GM18870 (cell line): Measurements from ENCODE around the gene FBXW2.
"Not testable (repeated sequence)": the region's sequence is repeated elsewhere in the genome, so short reads cannot be mapped to it uniquely, and the experiment has no call there.

Experiments
- ATAC-seq: cut with Tn5 transposase; IDR thresholded peaks from one replicate; pipeline ENCODE4 v1.9.1; 2021; ENCODE audit warnings: moderate library complexity; ENCODE audit not compliant: unreplicated experiment

The FBXW2 gene, protein sequence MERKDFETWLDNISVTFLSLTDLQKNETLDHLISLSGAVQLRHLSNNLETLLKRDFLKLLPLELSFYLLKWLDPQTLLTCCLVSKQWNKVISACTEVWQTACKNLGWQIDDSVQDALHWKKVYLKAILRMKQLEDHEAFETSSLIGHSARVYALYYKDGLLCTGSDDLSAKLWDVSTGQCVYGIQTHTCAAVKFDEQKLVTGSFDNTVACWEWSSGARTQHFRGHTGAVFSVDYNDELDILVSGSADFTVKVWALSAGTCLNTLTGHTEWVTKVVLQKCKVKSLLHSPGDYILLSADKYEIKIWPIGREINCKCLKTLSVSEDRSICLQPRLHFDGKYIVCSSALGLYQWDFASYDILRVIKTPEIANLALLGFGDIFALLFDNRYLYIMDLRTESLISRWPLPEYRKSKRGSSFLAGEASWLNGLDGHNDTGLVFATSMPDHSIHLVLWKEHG

DNA sequence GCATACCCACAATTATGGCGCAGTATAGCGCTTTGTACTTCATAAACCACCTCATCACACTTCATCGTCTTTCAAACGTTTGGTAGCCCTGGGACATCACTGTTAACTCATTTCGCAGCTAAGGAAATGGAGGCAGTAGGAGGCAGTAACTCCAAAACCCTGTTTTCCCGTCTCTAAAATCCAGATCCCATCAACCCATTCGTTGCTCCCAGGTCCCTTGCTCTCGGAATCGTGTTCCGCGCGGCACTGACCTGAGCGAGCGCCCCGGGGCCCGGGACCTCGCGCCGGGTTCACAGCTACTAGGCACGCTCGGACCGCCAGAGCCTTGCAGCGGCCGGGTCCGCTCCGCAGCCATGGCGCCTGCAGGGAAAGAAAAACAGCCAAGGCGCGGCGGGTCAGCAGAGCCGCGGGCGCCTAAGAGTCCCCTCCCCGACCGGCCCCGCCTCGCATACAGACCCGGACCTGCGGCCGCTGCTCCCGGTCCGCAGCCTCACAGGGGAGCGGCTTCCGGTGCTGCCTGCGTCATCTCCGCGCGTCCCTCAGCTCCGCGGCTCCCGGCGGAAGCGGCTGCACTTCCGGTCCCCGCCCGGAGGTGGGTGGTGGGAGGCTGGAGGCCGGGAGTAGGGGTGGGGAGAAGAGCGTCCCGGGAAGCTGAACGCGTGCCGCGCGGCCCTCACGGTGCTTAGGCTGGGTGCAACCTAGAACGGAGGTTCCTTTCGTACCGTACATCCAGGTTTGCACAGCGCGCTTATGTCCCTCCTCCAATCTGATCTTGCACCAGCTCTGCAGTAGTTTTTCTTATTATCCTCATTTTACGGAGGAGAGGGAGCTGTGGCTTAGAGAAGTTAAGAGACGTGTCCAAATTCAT lies at the start of gene FBXW2:
TSS of gene FBXW2 (minus strand) at position 519 of the 868 bp plus-strand sequence. CDS start 5,158 bp downstream, outside the sequence.
- peak; percentile 82 for ATAC-seq

DNA sequence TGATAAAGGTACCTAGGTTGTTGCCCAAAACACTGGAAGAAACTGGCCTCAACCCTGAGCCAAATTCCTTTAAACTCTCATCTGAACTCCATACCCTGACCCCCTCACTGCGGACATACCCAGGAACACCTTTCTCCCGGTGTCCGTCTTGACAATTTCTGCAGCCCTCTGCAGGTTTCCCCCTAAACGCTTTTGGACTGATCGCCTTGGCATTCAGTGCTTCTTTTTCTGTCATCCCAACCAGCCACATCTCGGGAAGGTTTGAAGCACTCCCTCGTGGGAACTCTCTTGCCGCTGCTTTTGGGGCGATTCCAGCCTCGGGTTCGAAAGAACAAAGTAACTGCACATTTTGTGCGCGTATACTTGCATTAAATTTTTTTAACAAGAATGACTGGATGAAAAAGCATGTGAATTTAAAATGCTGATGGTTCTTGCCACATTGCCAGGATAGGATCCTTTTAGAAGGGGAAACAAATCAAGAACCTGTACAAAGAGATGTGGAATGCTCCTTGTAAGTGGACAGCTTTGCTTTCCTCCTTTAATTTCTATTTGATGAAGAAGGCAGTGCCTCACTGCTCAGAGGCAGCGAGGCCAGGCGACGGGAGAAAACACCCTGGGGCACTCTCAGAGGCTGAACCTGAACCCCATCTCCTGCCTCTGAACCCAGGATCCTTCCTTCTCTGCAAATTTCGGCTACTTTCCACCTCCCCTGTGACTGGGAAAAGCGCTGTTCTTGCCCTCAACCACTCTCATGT lies 48.9 kb upstream of the FBXW2 start:
- no peak for ATAC-seq

DNA sequence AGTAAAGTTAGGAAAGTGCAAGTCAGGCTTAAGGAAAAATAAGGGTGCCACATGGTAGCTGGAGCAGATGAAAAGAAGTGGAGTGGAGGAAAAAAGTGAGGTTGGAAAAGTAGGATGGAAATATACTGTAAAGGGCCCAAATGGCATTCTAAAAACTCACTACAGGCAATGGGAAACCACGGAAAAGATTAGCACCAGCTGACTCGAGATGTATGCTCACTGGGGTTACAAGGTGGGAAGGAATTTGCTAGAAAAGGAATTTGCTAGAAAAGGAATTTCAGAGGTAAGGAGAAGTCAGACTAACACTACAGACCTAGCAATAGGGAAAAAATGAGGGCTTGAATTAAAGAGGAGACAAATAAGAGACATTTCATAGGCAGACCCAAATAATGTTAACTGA lies 45.9 kb upstream of the FBXW2 start:
- ATAC-seq: no peak

DNA sequence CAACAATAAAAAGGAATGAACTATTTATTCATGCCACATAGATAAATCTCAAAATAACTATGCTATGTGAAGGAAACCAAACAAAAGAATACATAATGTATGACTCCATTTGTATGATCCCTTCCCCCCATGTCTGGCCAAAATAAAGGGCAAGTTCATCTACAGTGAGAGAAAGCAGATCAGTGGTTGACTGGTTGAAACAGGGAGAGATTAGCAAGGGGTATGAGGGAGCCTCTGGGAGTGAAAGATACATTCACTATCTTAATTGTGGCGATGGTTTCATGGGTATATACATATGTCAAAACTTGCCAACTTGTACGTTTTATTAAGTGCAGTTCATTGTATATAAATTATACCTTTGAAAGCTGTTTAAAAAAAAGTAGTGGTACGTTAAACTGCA lies 44.7 kb upstream of the FBXW2 start:
- ATAC-seq: no peak

DNA sequence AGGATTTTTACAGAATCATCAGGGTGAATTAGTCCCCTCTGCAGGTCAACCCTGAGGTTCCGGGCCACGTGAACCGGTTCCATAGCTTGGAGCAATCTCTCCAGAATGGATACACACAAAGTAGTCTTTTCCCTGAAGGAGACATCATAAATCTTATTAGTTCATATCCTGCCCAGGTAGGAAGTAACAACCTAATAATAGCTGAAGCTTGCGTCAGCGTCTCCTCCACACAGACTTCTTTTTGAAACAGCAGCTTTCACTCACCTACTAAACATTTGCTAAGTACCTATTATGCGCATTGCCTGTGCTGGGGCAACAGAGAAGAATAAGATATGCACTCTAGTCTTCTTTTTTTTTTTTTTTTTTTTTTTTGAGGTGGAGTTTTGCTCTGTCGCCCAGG lies 40.1 kb upstream of the FBXW2 start:
- no peak for ATAC-seq

DNA sequence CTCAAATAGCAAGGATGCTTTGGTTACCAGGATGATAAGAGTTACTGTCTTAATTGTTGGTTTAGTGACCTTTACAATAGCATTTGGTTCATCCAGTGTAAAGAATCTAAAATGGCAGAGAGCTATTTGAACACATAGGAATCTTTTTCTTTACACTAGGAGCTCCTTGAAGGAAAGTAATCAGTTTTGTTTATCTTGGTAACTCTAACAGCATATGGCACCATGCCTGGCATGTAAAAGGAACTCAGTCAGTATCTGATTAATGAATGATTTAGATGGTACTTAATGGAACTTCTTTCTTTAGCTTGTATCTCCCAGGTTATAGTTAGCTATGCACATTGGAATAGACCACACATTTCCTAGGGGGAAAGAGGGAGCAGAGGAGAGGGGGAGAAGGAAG lies 39.6 kb upstream of the FBXW2 start:
- no peak for ATAC-seq

DNA sequence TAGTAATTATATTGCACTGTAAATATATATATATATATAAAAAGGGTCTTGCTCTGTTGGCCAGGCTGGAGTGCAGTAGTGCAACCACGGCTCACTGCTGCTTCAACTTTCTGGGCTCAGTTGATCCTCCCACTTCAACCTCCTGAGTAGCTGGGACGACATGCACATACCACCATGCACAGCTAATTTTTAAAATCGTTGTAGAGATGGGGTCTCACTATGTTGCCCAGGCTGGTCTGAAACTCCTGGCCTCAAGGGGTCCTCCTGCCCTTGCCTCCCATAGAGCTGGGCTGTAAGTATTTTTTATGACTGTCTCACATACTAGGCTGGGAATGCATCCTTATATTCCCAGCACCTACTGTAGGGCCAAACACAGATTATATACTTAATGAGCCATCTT lies 37.6 kb upstream of the FBXW2 start:
- no peak for ATAC-seq

DNA sequence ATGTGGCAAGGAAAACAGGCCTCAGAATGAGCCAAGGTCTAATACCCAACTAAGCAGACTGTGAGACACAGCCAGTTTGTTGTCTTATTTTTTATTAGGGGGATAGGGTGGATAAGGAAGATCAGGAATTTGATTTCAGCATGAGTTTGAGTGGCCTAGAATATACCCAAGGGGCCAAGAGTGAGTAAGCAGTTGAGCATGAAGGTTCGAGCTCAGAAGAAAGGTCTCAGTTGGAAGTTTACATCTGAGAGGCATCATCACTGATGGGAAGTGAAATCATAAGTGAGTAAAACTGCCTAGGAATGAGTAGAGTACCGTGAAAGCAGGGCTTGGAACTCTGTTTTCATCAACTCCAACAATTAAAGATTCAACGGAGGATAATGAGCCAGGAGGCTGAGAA lies 36.9 kb upstream of the FBXW2 start:
- ATAC-seq: no peak

DNA sequence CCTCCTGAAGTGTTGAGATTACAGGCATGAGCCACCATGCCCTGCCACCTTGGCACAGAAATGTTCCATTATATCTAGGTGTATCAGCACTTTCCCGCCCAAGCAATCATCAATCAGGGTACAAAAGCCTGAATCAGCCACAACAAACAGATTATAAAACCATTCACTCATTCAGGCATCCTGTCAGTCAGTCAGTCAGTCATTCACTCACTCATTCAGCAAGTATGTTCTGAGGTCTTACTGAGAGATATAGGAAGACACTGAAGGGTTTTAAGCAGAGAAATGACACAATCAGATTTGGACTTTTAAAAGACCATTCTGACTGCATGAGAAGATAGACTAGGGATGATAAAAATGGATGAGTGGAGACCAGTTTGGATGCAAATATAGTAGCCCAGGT lies 36.4 kb upstream of the FBXW2 start:
- no peak for ATAC-seq

DNA sequence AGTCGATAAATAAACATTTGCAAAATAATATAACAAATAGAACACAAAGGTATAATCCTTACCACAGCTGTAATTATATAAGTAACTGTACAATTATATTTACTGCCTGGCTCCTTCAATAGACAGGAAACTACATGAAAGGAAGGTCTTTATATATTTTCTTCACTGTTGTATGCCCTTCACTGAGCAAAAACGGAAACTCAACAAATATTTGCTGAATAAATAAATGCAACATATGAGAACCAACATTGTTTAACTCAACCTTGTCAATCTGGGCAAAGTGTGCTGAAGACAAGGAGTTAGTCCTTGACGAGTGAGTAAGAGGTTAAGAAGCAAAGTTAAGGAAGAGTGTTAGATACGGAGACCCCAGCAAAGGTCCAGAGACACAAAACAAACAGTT lies 26.9 kb upstream of the FBXW2 start:
- no peak for ATAC-seq

DNA sequence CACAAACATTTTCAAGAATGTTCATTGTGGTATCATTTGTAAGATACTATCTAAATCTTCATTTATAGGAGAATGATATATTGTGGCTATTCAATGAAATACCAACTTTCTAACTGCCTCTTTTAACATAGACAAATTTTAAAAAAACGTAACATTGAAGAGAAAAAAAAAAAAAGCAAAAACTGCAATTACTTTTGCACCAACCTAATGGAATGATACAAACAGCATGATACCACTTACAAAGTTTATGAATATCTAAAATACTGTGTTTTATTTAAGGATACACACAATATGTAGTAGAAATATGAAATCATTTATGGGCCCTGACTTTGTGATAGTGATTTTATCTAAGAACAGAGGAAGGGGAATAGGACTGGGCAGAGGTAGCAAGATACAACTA lies 25.4 kb upstream of the FBXW2 start:
- no peak for ATAC-seq

DNA sequence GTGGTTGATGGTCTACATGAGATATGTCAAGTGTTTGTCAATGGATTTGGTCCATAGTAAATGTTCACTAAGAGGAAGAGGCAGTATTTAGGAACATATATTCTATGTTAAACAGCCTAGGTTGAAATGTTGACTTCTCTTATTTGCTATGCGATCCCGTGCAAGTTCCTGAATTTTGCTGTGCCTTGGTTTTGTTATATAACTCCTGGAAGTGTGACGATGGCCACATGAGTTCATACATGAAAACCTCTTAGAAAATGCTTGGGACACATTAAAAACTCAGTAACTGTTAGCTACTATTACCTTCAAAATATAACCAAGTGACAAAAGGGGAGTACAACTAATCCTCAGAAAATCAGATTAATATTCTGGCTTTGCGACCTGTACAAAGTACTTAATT lies 21.9 kb upstream of the FBXW2 start:
- ATAC-seq: no peak

DNA sequence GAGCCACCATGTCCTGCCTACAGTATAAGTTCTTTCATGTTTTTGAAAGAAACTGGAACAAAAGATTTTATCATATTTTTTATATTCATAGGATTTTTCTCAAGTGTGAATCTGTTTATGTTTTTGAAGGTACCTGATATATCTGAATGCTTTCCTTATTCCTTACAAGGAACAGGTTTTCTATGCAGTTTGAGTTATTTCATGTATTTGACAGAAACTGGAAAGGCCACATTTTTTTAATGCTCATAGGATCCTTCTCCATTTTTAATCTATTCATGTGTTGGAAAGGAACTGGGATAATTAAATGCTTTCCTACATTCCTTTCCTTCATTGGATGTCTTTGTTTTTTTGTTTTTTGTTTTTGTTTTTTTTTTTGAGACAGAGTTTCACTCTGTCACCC lies 15.7 kb upstream of the FBXW2 start:
- no peak for ATAC-seq

DNA sequence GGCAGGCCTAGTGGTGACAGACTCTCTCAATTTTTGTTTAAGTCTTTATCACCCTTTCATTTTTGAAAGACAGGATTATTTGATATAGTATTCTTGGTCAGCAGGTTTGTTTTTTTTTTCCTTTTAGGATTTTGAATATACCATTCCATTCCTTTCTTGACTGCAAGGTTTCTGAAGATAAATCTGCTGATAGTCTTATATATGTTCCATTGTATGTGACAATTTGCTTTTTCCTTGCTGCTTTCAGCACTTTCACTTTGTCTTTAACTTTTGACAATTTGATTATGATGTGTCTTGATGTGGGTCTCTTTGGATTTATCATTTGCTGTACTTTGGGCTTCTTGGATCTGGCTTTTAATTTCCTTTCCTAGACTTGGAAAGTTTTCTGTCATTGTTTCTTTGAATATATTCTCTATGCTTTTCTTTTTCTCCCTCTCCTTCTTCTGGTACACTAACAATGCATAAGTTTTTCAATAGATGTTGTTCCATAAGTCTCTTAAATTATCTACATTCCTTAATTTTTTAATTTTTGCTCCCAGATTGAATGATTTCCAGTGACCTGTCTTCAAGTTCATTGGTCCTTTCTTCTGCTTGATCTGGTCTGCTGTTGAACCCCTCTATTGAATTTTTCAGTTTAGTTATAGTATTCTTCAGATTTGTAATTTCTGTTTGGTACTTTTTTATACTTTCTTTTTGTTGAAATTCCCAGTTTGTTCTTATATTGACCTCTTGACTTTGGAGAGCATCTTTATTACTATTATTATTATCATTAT lies 14.6 kb upstream of the FBXW2 start:
- no peak for ATAC-seq

DNA sequence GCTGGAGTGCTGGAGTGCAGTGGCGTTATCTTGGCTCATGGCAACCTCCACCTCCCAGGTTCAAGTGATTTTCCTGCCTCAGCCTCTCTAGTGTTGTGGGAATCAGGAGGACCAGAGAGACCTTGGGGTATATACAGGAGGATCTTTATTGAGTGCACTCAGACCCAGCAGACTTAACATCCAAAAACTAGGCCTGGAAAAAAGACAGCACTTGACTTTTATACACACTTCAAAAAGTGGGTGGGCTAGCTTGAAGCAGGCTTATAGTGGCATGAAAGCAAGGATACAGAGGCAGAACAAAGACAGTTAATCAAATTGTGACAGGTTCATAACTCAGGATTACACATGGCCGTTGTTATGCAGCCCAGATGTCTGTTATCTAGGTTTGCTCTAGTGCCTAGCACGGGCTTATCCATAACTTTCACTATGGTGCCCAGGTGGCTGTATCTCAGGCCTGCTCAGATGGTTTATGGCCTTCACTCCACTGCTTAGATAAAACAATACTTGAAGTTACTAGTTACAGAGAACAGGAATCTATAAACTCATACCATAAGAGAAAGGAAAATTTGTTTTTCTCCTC lies 11.7 kb upstream of the FBXW2 start:
- not testable (repeated sequence) for ATAC-seq

DNA sequence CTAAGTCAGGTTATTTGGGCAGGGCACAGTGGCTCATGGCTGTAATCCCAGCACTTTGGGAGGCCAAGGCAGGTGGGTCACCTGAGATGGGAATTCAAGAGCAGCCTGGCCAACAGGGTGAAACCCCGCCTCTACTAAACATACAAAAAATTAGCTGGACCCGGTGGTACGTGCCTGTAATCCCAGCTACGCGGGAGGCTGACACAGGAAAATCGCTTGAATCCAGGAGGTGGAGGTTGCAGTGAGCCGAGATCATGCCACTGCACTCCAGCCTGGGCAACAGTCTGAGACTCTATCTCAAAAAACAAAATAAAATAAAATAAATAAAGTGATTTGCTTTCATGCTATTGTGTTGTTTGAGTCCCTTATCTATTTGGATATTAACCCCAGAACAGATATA lies 8.2 kb upstream of the FBXW2 start:
- ATAC-seq: no peak

DNA sequence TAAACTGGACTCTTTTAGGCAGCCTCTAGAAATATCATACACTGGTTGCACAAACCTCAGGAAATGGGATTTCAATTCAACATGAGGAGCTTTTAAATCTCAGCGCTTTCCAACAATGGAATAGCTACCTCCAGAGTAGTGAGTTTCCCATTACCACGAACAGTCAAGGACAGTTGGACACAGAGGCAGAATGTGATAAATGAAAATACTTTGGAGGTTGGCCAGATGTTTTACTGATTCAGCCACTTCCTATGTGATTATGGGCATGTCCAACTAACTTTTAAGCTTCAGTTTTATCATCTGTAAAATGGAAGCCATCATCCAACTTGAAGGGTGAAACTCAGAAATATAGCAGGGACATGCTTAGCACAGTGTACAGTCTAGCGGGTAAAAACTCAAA lies 2.1 kb downstream of the FBXW2 start:
- no peak for ATAC-seq

DNA sequence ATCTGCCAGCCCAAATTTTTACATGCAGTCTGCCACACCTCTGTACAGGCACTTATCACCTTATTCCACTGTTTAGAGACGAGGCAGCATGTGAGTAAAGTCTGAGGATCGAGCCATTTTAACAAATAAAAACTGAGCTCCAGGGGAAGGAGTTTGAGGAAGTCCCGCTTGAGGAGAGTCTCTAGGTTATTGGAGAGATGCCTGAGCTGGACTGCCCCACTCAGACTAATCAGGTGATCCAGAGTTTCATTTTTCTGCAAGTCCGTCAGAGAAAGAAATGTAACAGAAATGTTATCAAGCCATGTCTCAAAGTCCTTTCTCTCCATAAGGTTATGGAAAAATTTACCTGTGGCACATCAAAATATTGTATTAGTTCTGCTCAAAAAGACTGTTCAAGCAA lies 5.3 kb downstream of the FBXW2 start:
- ATAC-seq: no peak

DNA sequence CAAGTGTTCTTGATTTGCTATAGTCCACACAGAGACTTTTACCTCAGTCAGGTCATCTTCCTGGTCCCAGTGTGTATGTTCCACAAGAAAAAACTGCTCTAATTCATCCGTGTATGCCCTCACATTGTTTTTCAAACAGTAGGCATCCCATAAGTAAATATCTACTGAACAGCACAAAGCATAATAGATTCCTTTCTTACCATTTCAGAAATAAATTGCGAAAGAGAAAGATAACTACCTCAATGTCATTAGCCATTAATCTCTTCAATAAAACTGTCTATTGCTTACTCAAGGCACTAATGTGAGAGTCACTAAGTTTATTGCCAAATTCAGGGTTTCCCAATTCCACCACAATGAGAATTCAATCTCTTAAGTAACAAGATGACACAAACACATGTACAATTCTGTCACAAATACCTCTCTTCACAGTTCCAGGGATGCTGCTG lies 9.6 kb downstream of the FBXW2 start:
- no peak for ATAC-seq

DNA sequence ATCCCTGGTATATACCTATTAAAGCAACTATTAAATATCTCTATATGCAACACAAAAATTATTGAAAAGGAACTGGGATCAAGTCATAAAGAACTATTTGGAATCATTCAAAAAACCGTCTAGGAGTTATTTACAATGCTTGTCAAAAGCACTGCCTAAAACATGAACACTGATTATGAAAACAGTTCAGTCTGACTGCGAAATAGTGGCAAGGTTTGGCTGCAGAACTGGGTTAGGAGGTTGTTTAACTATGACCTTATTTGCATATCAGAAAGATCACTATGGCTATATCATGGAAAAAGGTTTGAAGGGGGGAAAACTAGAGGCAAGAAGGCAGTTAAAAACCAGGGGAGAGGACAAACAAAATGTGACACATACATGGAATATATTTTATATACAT lies 12.0 kb downstream of the FBXW2 start:
- ATAC-seq: no peak
